OCI-LY3 (cell line): ENCODE data around the gene CITED2.

Experiments
- H2AFZ ChIP-seq: fragments of 200-600, 300-600 bp; shearing (Covaris generic); 2 replicates; pipeline ENCODE4 v1.6.0; 2014; ENCODE audit warnings: antibody characterized with exemption, low read depth, low read length
- H3K27ac ChIP-seq: fragments of 200-600, 300-600 bp; sonication (generic); 2 replicates; pipeline ENCODE4 v1.5.1; 2014; ENCODE audit warnings: mild to moderate bottlenecking, low read length, moderate library complexity, mixed read lengths
- H3K27me3 ChIP-seq: fragments of 200-600, 300-600 bp; sonication (generic); 2 replicates; pipeline ENCODE4 v1.6.1; 2014; ENCODE audit warnings: low read depth, low read length, mixed read lengths
- H3K36me3 ChIP-seq: fragments of 200-600, 300-600 bp; sonication (generic); replicated peaks from 2 replicates; pipeline ENCODE3; 2014; ENCODE audit warnings: low read depth, low read length, mixed read lengths
- H3K4me1 ChIP-seq: fragments of 300-600, 200-600 bp; sonication (generic); 2 replicates; pipeline ENCODE4 v1.6.1; 2014; ENCODE audit warnings: low read length, mixed read lengths
- H3K4me2 ChIP-seq: fragments of 200-600, 300-600 bp; sonication (generic); 2 replicates; pipeline ENCODE4 v1.6.1; 2014; ENCODE audit warnings: low read length, mixed read lengths
- H3K4me3 ChIP-seq: fragments of 300-600, 200-600 bp; sonication (generic); 2 replicates; pipeline ENCODE4 v1.5.1; 2014; ENCODE audit warnings: antibody characterized with exemption, mild to moderate bottlenecking, low read length, moderate library complexity
- H3K79me2 ChIP-seq: fragments of 300-600, 200-600 bp; shearing (Covaris generic); 2 replicates; pipeline ENCODE4 v1.6.1; 2014; ENCODE audit warnings: mild to moderate bottlenecking, low read length, mixed read lengths
- H3K9ac ChIP-seq: fragments of 300-600, 200-600 bp; shearing (Covaris generic); 2 replicates; pipeline ENCODE4 v1.6.0; 2014; ENCODE audit warnings: mild to moderate bottlenecking, low read length, moderate library complexity
- H3K9me3 ChIP-seq: fragments of 200-600, 300-600 bp; shearing (Covaris generic); 2 replicates; pipeline ENCODE4 v1.6.1; 2014; ENCODE audit warnings: low read length, mixed read lengths; ENCODE audit not compliant: insufficient read depth
- H4K20me1 ChIP-seq: fragments of 200-600, 300-600 bp; sonication (generic); 2 replicates; pipeline ENCODE4 v1.6.1; 2016; ENCODE audit warnings: low read length, mixed read lengths; ENCODE audit not compliant: insufficient read depth
- CTCF ChIP-seq: fragments of 200-600, 300-600 bp; sonication (generic); IDR thresholded peaks from 2 replicates; pipeline ENCODE4 v1.5.1; 2014; ENCODE audit warnings: antibody characterized with exemption, low read length, low read depth
- EZH2phosphoT487 ChIP-seq: fragments of 200-600 bp; shearing (Covaris generic); IDR thresholded peaks from 2 replicates; pipeline ENCODE4 v1.6.1; 2018; ENCODE audit warnings: antibody characterized with exemption, mixed run types, low read depth

CITED2 gene

DNA sequence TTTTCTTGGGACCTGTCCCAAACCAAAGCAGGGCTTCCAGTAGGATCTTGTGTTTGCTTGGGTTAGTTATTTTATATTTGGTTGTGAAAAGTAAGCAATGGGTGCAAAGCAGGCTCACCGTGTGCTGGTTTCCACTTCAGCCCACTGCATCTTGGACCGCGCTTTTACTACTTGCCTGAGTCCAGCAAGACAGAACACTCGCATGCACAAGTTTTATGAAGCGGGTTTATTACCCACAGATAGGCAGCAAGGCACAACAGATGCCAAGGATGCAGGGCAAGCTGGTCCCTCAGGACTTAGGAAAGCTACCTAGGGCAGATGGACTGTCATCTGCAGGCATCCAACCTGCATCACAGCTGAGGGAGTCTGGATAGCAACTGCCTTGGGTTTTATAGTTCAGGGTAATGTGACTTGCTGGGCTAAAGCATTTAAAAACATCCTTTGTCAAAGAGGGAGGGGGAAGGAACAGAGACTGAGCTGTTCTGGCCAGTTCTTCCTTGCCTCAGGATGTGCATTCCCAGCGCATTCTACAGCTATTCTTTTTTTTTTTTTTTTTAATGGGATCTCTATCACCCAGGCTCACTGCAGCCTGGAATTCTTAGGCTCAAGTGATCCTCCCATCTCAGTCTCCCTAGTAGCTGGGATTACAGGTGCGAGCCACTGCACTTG, 18.5 kb downstream of the CITED2 start:
- Histone ChIP-seq H4K20me1 (no peaks in the 10 kb centered on the region), H2AFZ (no peak overlapping the region), H3K4me1 (0 out of 2 replicates have a peak, but pooled peaks cover 9% of the 10 kb centered on the region)

GRCh38 chr6:139355172-139355571, 19.3 kb downstream of the CITED2 start:
- H3K4me1 ChIP-seq = 0 out of 2 replicates have a peak, but pooled peaks cover 9% of the 10 kb centered on the region
- no peak overlapping the region for H3K4me3 ChIP-seq
- no peaks in the 10 kb centered on the region for H3K9me3 ChIP-seq
- H4K20me1 ChIP-seq = no peaks in the 10 kb centered on the region
- no peak overlapping the region for H3K27ac ChIP-seq
- H3K9ac ChIP-seq = no peak overlapping the region
- H3K79me2 ChIP-seq = no peaks in the 10 kb centered on the region
- TF ChIP-seq EZH2phosphoT487 (no peak), CTCF (no peak)
- H3K36me3 ChIP-seq = no peaks in the 10 kb centered on the region
- H3K4me2 ChIP-seq = no peak overlapping the region
- no peak overlapping the region for H2AFZ ChIP-seq
- no peaks in the 10 kb centered on the region for H3K27me3 ChIP-seq

More for the DNA sequence above, 18.5 kb downstream of the CITED2 start:
- TF ChIP-seq EZH2phosphoT487 (no peak), CTCF (no peak)
- Histone ChIP-seq H3K79me2 (no peaks in the 10 kb centered on the region), H3K9ac (no peak overlapping the region), H3K9me3 (no peaks in the 10 kb centered on the region), H3K4me3 (no peak overlapping the region), H3K27ac (no peak overlapping the region), H3K36me3 (no peaks in the 10 kb centered on the region), H3K27me3 (no peaks in the 10 kb centered on the region), H3K4me2 (no peak overlapping the region)

DNA sequence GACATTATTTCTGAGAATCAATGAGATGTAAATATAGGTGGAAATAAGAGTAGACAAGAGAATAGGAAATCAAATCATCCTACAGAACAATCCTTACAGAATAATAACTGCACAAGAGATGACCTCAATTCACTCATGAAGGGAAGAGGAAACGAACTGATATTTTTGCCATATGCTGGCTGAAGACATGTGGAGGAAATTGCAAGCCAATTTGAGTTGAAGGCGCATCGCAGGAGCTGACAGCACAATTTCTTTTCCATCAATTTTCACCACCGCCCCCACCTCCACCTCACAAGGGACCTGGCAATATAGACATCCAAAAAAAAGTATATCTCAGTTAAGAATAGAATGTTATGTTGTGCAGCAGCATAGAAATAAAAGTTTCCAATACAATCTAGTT, 20.3 kb downstream of the CITED2 start:
- Histone ChIP-seq H3K9me3 (no peaks in the 10 kb centered on the region), H3K4me1 (peaks cover 13% of the 10 kb centered on the region), H3K4me3 (no peak overlapping the region), H3K79me2 (no peaks in the 10 kb centered on the region), H3K36me3 (no peaks in the 10 kb centered on the region), H3K9ac (no peak overlapping the region), H3K27ac (no peak overlapping the region), H3K4me2 (no peak overlapping the region), H4K20me1 (no peaks in the 10 kb centered on the region), H3K27me3 (no peaks in the 10 kb centered on the region), H2AFZ (no peak overlapping the region)
- no peak for TF ChIP-seq CTCF
- no peak for TF ChIP-seq EZH2phosphoT487

DNA sequence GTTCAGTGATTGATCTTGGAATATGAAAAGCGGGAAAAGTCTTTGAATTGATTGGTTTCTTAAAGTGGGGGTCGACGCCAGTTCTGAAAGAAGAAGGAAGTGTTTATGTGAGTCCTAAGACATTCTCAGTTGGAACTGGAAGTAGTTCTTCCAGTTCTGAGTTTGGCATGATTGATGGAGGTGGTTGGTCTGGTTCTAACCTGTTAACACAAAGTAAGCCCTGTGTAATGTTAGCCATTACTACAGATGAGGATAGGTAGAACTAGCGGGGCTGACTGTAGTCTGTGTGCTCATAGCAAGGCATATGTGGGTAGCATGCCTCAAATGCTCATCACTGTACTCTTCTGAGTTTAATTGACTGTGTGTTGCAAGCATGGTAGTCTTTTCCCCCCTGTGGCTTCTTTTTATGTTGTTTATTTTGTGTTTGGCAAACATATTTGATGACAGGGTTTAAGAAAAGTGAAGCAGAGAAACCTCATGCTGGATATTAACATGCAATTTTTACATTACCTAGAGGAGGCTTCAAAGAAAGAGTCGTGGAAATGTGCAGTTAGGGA, 24.9 kb downstream of the CITED2 start:
- H3K79me2 ChIP-seq = no peaks in the 10 kb centered on the region
- H2AFZ ChIP-seq = no peak overlapping the region
- no peaks in the 10 kb centered on the region for H3K9me3 ChIP-seq
- H3K27me3 ChIP-seq = no peaks in the 10 kb centered on the region
- no peaks in the 10 kb centered on the region for H4K20me1 ChIP-seq
- no peak overlapping the region for H3K4me3 ChIP-seq
- no peak overlapping the region for H3K4me2 ChIP-seq
- H3K4me1 ChIP-seq = peaks cover 6% of the 10 kb centered on the region
- H3K36me3 ChIP-seq = no peaks in the 10 kb centered on the region
- no peak overlapping the region for H3K9ac ChIP-seq
- TF ChIP-seq EZH2phosphoT487 (no peak), CTCF (no peak)
- H3K27ac ChIP-seq = no peak overlapping the region
